Spleen (tissue), 7 donors: ENCODE data around the gene MACROD2.

Experiments
- POLR2AphosphoS5 ChIP-seq, 3 donors: sonication (generic); formaldehyde crosslinking; IDR thresholded peaks; one replicate each; pipeline ENCODE4 v1.5.1; 2017; ENCODE audit warnings: antibody characterized with exemption in 3 of 3
- TF ChIP-seq, protein P1 (sequence below), 11 experiments: fragments of 200-600 bp in 7 of 11; fragments of 450-650 bp in 4 of 11; sonication (generic) in 4 of 11; IDR thresholded peaks in 8 of 11; conservative IDR thresholded peaks in 3 of 11; 1 replicate in 7 of 11; 2 replicates in 4 of 11; pipeline versions ENCODE4 v1.4.0 to v1.8.0; 2016 to 2021; ENCODE audit warnings: antibody characterized with exemption in 11 of 11, inconsistent platforms in 4 of 11, mild to moderate bottlenecking in 1 of 11
- donor health status: DM: no; HTN: no; CAD: no; lungs with moderate emphysema.
- donor health status: DM: no; HTN: no; CAD: no.
- donor health status: DM: no; HTN: no; CAD: no.

DNA sequence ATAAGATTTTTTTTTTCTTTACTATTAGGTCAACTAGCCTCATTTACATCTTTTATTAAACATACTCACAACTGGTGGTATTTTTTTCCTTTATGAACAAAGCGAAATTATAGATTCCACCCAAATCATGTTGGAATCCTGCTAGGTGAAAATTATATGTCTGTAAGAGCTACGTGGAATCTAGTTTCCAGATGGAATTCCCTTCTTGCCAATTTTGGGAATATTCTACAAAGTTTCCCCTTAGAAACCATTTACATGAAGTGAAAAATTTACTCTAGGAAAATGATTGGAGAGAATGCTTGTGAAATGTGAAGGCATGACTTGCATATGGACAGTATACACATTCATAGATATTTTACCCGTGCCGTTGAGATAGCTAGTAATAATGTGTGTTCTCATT, 1466.6 kb downstream of the MACROD2 start:
- TF ChIP-seq, protein P1, sequence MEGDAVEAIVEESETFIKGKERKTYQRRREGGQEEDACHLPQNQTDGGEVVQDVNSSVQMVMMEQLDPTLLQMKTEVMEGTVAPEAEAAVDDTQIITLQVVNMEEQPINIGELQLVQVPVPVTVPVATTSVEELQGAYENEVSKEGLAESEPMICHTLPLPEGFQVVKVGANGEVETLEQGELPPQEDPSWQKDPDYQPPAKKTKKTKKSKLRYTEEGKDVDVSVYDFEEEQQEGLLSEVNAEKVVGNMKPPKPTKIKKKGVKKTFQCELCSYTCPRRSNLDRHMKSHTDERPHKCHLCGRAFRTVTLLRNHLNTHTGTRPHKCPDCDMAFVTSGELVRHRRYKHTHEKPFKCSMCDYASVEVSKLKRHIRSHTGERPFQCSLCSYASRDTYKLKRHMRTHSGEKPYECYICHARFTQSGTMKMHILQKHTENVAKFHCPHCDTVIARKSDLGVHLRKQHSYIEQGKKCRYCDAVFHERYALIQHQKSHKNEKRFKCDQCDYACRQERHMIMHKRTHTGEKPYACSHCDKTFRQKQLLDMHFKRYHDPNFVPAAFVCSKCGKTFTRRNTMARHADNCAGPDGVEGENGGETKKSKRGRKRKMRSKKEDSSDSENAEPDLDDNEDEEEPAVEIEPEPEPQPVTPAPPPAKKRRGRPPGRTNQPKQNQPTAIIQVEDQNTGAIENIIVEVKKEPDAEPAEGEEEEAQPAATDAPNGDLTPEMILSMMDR (IDR thresholded peaks at IDR 0.05 in 8 of 11, conservative IDR thresholded peaks at IDR 0.05 in 3 of 11), result no peak
- TF ChIP-seq POLR2AphosphoS5 (IDR thresholded peaks at IDR 0.05), result no peak
